Muscle layer of colon (tissue), 2 donors: ENCODE results near the gene RALBP1.

Experiments
- H3K27ac ChIP-seq: one replicate; pipeline ENCODE4 v1.7.0; 2013; ENCODE audit warnings: low read depth, mild to moderate bottlenecking, low read length, moderate library complexity
- H3K27me3 ChIP-seq, 2 donors: one replicate each; pipeline ENCODE4 v1.7.0; 2013; ENCODE audit warnings: low read length in 2 of 2, mild to moderate bottlenecking in 2 of 2; ENCODE audit not compliant: insufficient read depth in 2 of 2, control insufficient read depth in 1 of 2
- H3K36me3 ChIP-seq: one replicate; pipeline ENCODE4 v1.7.0; 2013; ENCODE audit warnings: mild to moderate bottlenecking, low read length; ENCODE audit not compliant: insufficient read depth
- H3K4me1 ChIP-seq: one replicate; pipeline ENCODE4 v1.7.0; 2013; ENCODE audit warnings: mild to moderate bottlenecking, low read length; ENCODE audit not compliant: insufficient read depth
- H3K4me3 ChIP-seq, 2 donors: one replicate each; pipeline ENCODE4 v1.7.0; 2013; ENCODE audit warnings: low read length in 2 of 2, low read depth in 1 of 2, mild to moderate bottlenecking in 1 of 2, moderate library complexity in 1 of 2
- H3K9ac ChIP-seq: one replicate; pipeline ENCODE4 v1.7.0; 2013; ENCODE audit warnings: low read length
- H3K9me3 ChIP-seq: one replicate; pipeline ENCODE4 v1.7.0; 2013; ENCODE audit warnings: mild to moderate bottlenecking, low read length
- donor health status: abdominal sarcoma.
- donor health status: Adenocarcinoma of cecum.

RALBP1 gene

GRCh38 chr18:9557250-9557943 lies 82.1 kb downstream of the RALBP1 start:
- Histone ChIP-seq H3K4me1 (peaks cover 4% of the 10 kb centered on the region), H3K27me3 (no peaks in the 10 kb centered on the region), H3K4me3 (no peak overlapping the region), H3K27ac (no peak overlapping the region), H3K9ac (no peak overlapping the region), H3K36me3 (peaks cover 68% of the 10 kb centered on the region), H3K9me3 (no peaks in the 10 kb centered on the region)

- Histone ChIP-seq H3K4me1 (peaks cover 8% of the 10 kb centered on the region), H3K36me3 (peaks cover 67% of the 10 kb centered on the region), H3K27ac (no peak overlapping the region), H3K9ac (no peak overlapping the region), H3K27me3 (no peaks in the 10 kb centered on the region), H3K4me3 (no peak overlapping the region), H3K9me3 (no peaks in the 10 kb centered on the region)
These were observed 83.2 kb downstream of the RALBP1 start for GRCh38 chr18:9558387-9559064.

GRCh38 chr18:9559253-9559652 lies 83.9 kb downstream of the RALBP1 start:
- Histone ChIP-seq H3K9ac (no peak overlapping the region), H3K4me3 (no peak overlapping the region), H3K4me1 (peaks cover 15% of the 10 kb centered on the region), H3K27me3 (no peaks in the 10 kb centered on the region), H3K36me3 (peaks cover 62% of the 10 kb centered on the region), H3K27ac (no peak overlapping the region), H3K9me3 (no peaks in the 10 kb centered on the region)

GRCh38 chr18:9561759-9562158 lies 86.4 kb downstream of the RALBP1 start:
- no peak overlapping the region for H3K9ac ChIP-seq
- H3K9me3 ChIP-seq = no peaks in the 10 kb centered on the region
- H3K27ac ChIP-seq = no peak overlapping the region
- no peak overlapping the region for H3K4me3 ChIP-seq
- H3K4me1 ChIP-seq = peaks cover 25% of the 10 kb centered on the region
- no peaks in the 10 kb centered on the region for H3K27me3 ChIP-seq
- peaks cover 59% of the 10 kb centered on the region for H3K36me3 ChIP-seq

GRCh38 chr18:9562584-9562983 lies 87.3 kb downstream of the RALBP1 start:
- no peak overlapping the region for H3K27ac ChIP-seq
- H3K36me3 ChIP-seq = peaks cover 58% of the 10 kb centered on the region

GRCh38 chr18:9563331-9563730 lies 88.0 kb downstream of the RALBP1 start:
- H3K9me3 ChIP-seq = no peaks in the 10 kb centered on the region
- no peak overlapping the region for H3K9ac ChIP-seq
- no peak overlapping the region for H3K27ac ChIP-seq
- no peaks in the 10 kb centered on the region for H3K27me3 ChIP-seq
- H3K4me3 ChIP-seq = no peak overlapping the region
- H3K36me3 ChIP-seq = peaks cover 58% of the 10 kb centered on the region
- H3K4me1 ChIP-seq = peaks cover 25% of the 10 kb centered on the region

More at GRCh38 chr18:9562584-9562983, 87.3 kb downstream of the RALBP1 start:
- Histone ChIP-seq H3K4me3 (no peak overlapping the region), H3K27me3 (no peaks in the 10 kb centered on the region), H3K4me1 (peaks cover 25% of the 10 kb centered on the region), H3K9ac (no peak overlapping the region), H3K9me3 (no peaks in the 10 kb centered on the region)

GRCh38 chr18:9565407-9565806 lies 90.1 kb downstream of the RALBP1 start:
- Histone ChIP-seq H3K27ac (no peak overlapping the region), H3K27me3 (no peaks in the 10 kb centered on the region), H3K4me3 (no peak overlapping the region), H3K9ac (no peak overlapping the region), H3K9me3 (no peaks in the 10 kb centered on the region), H3K4me1 (peaks cover 25% of the 10 kb centered on the region), H3K36me3 (peaks cover 48% of the 10 kb centered on the region)

GRCh38 chr18:9568186-9568585 lies 92.9 kb downstream of the RALBP1 start:
- Histone ChIP-seq H3K4me3 (no peak overlapping the region), H3K27me3 (no peaks in the 10 kb centered on the region), H3K27ac (no peak overlapping the region), H3K9ac (no peak overlapping the region), H3K4me1 (peaks cover 17% of the 10 kb centered on the region), H3K9me3 (no peaks in the 10 kb centered on the region), H3K36me3 (peaks cover 30% of the 10 kb centered on the region)

- no peaks in the 10 kb centered on the region for H3K9me3 ChIP-seq
- peaks cover 28% of the 10 kb centered on the region for H3K36me3 ChIP-seq
- no peak overlapping the region for H3K9ac ChIP-seq
- H3K4me3 ChIP-seq = no peak overlapping the region
- no peak overlapping the region for H3K27ac ChIP-seq
- H3K27me3 ChIP-seq = no peaks in the 10 kb centered on the region
- peaks cover 11% of the 10 kb centered on the region for H3K4me1 ChIP-seq
These were observed 93.9 kb downstream of the RALBP1 start for GRCh38 chr18:9569178-9569577.

GRCh38 chr18:9570255-9570654 lies 94.9 kb downstream of the RALBP1 start:
- Histone ChIP-seq H3K27me3 (no peaks in the 10 kb centered on the region), H3K9ac (no peak overlapping the region), H3K9me3 (no peaks in the 10 kb centered on the region), H3K36me3 (peaks cover 28% of the 10 kb centered on the region), H3K27ac (no peak overlapping the region), H3K4me3 (no peak overlapping the region), H3K4me1 (peaks cover under 1% of the 10 kb centered on the region)

- Histone ChIP-seq H3K27ac (no peak overlapping the region), H3K9ac (no peak overlapping the region), H3K9me3 (no peaks in the 10 kb centered on the region), H3K4me1 (peaks cover 9% of the 10 kb centered on the region), H3K36me3 (peaks cover 28% of the 10 kb centered on the region), H3K27me3 (no peaks in the 10 kb centered on the region), H3K4me3 (no peak overlapping the region)
These were observed 96.2 kb downstream of the RALBP1 start for GRCh38 chr18:9571546-9571945.
